ENCODE data around the gene SOWAHB.

The SOWAHB gene

GRCh38 chr4:76897536-76898384, at the start of gene SOWAHB:
TSS of gene SOWAHB (minus strand) at chr4:76898144. CDS start at chr4:76897849, 295 bp downstream.
- peak; percentile 33 for DNase-seq

GRCh38 chr4:76947369-76947768, 49.4 kb upstream of the SOWAHB start:
- DNase-seq = no peak

- no peak for DNase-seq
Measured at GRCh38 chr4:76943790-76944189, 45.8 kb upstream of the SOWAHB start.

GRCh38 chr4:76943129-76943620, 45.2 kb upstream of the SOWAHB start:
- DNase-seq = no peak

- no peak for DNase-seq
Measured at GRCh38 chr4:76939184-76939583, 41.2 kb upstream of the SOWAHB start.

GRCh38 chr4:76931576-76932276, 33.8 kb upstream of the SOWAHB start:
- no peak for DNase-seq

GRCh38 chr4:76931087-76931486, 33.1 kb upstream of the SOWAHB start:
- DNase-seq = no peak

GRCh38 chr4:76930685-76931084, 32.7 kb upstream of the SOWAHB start:
- DNase-seq = no peak

GRCh38 chr4:76926841-76927240, 28.9 kb upstream of the SOWAHB start:
- DNase-seq = no peak

- DNase-seq = no peak
Measured at GRCh38 chr4:76923619-76924357, 25.8 kb upstream of the SOWAHB start.

- no peak for DNase-seq
Measured at GRCh38 chr4:76920715-76921114, 22.8 kb upstream of the SOWAHB start.

- DNase-seq = no peak
Measured at GRCh38 chr4:76909711-76910110, 11.8 kb upstream of the SOWAHB start.

GRCh38 chr4:76905521-76905920, 7.6 kb upstream of the SOWAHB start:
- DNase-seq = no peak

- no peak for DNase-seq
Measured at GRCh38 chr4:76904646-76905190, 6.8 kb upstream of the SOWAHB start.

GRCh38 chr4:76902233-76902890, 4.4 kb upstream of the SOWAHB start:
- no peak for DNase-seq

GRCh38 chr4:76898949-76899645, 1.2 kb upstream of the SOWAHB start:
- no peak for DNase-seq

- peak; percentile 30 for DNase-seq
Measured at GRCh38 chr4:76898385-76898692, 395 bp upstream of the SOWAHB start.

- DNase-seq = peak; percentile 33
Measured at GRCh38 chr4:76896614-76897535, 1.1 kb downstream of the SOWAHB start.

- DNase-seq = no peak
Measured at GRCh38 chr4:76896048-76896447, 1.9 kb downstream of the SOWAHB start.

- DNase-seq = no peak
Measured at GRCh38 chr4:76895619-76896018, 2.3 kb downstream of the SOWAHB start.

Measured in activated CD4-positive, CD25-positive, alpha-beta regulatory T cell treated with anti-CD3 and anti-CD28 coated beads, Interleukin-2, amount 50 U/mL, for 72 hours (primary cell).